Measurements from ENCODE around the gene OR52K1. TPM values are rescaled to one million over a fixed set of nuclear protein-coding genes. Genes with fewer than 3 reads are reported as not detected.
"Not testable (repeated sequence)": the region's sequence is repeated elsewhere in the genome, so short reads cannot be mapped to it uniquely, and the experiment has no call there.

Gene OR52K1
- total RNA-seq, 1 experiment from 2014 or later = not detected

DNA sequence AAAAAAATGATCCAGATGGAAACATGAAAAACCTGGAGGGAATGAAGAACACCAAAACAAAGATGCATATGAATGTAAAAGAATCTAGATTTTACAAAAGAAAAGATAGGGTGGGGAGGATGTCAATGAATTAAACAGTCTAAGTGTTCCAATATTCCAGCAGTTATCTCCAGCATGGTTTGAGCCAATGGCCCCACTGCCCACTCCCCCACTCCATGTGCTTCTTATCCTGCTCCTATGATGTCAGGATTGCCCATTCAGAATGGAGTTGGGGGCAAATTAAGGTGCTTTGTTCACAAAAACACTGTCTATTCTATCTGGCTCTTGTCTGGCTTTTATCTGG is 1.2 kb upstream of the OR52K1 start (continued):
- TF ChIP-seq, protein P1, sequence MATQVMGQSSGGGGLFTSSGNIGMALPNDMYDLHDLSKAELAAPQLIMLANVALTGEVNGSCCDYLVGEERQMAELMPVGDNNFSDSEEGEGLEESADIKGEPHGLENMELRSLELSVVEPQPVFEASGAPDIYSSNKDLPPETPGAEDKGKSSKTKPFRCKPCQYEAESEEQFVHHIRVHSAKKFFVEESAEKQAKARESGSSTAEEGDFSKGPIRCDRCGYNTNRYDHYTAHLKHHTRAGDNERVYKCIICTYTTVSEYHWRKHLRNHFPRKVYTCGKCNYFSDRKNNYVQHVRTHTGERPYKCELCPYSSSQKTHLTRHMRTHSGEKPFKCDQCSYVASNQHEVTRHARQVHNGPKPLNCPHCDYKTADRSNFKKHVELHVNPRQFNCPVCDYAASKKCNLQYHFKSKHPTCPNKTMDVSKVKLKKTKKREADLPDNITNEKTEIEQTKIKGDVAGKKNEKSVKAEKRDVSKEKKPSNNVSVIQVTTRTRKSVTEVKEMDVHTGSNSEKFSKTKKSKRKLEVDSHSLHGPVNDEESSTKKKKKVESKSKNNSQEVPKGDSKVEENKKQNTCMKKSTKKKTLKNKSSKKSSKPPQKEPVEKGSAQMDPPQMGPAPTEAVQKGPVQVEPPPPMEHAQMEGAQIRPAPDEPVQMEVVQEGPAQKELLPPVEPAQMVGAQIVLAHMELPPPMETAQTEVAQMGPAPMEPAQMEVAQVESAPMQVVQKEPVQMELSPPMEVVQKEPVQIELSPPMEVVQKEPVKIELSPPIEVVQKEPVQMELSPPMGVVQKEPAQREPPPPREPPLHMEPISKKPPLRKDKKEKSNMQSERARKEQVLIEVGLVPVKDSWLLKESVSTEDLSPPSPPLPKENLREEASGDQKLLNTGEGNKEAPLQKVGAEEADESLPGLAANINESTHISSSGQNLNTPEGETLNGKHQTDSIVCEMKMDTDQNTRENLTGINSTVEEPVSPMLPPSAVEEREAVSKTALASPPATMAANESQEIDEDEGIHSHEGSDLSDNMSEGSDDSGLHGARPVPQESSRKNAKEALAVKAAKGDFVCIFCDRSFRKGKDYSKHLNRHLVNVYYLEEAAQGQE (IDR thresholded peaks at IDR 0.05; ENCODE audit: low read depth) = no peak
- TF ChIP-seq, protein P2, sequence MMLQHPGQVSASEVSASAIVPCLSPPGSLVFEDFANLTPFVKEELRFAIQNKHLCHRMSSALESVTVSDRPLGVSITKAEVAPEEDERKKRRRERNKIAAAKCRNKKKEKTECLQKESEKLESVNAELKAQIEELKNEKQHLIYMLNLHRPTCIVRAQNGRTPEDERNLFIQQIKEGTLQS (IDR thresholded peaks at IDR 0.05) = no peak
- TF ChIP-seq CEBPB (IDR thresholded peaks at IDR 0.05; ENCODE audit: low read depth) (no peak), POLR2AphosphoS5 (IDR thresholded peaks at IDR 0.05; ENCODE audit: low read depth, low read length) (no peak)

DNA sequence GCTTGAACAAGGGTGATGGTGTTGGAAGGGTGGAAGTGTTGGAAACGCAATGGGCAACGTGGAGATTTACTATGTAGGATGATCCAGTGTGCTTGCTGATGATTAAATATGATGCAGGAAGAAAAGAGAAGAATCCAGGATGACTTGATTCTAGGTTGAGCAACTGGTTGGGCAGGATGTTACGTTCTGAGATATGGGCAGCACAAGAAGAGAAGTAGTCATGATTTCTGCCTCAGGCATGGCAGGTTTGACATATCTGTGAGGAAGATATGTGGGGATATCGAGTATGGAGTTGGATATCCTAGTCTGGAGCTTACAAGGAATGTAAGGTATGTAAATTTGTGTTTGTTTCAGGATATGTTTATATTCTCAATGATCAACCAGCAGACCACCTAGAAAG is 1.9 kb downstream of the OR52K1 start:
- Histone ChIP-seq H3K9ac (ENCODE audit: low read length) (no peak overlapping the region), H3K4me1 (ENCODE audit: control insufficient read depth in 1 of 2, insufficient read depth in 2 of 2, low read length in 2 of 2) (peaks cover 0 to 12% of the 10 kb centered on the region in 2 experiments; a peak in 2 of 4 replicates), H3K4me2 (ENCODE audit: low read length) (no peak overlapping the region), H3K4me3 (replicated peaks in 1 of 2; ENCODE audit: low read depth in 1 of 2, low read length in 2 of 2) (no peak overlapping the region), H4K20me1 (ENCODE audit: insufficient read depth) (no peaks in the 10 kb centered on the region), H3K27me3 (ENCODE audit: insufficient read depth, low read length) (peaks cover 22% of the 10 kb centered on the region; the same call in 1 of the 2 replicates), H3K9me3 (ENCODE audit: control insufficient read depth in 1 of 2, insufficient read depth in 1 of 2, low read depth in 1 of 2, low read length in 2 of 2) (no peaks in the 10 kb centered on the region), H3K9me2 (ENCODE audit: insufficient read depth) (no peaks in the 10 kb centered on the region), H2AFZ (ENCODE audit: low read depth, low read length, poor library complexity, severe bottlenecking) (no peak overlapping the region), H3K79me2 (ENCODE audit: insufficient read depth, low read length) (no peaks in the 10 kb centered on the region), H3K27ac (ENCODE audit: low read depth, low read length) (no peak overlapping the region), H3K36me3 (ENCODE audit: control insufficient read depth in 1 of 2, insufficient read depth in 2 of 2, low read length in 2 of 2) (no peaks in the 10 kb centered on the region)
- TF ChIP-seq EZH2 (IDR thresholded peaks at IDR 0.05) (no peak), ZFX (IDR thresholded peaks at IDR 0.05) (no peak), ELF1 (IDR thresholded peaks at IDR 0.05; ENCODE audit: borderline replicate concordance, low read depth) (no peak), EGR1 (IDR thresholded peaks at IDR 0.05; ENCODE audit: low read depth) (no peak)
- TF ChIP-seq, protein P3, sequence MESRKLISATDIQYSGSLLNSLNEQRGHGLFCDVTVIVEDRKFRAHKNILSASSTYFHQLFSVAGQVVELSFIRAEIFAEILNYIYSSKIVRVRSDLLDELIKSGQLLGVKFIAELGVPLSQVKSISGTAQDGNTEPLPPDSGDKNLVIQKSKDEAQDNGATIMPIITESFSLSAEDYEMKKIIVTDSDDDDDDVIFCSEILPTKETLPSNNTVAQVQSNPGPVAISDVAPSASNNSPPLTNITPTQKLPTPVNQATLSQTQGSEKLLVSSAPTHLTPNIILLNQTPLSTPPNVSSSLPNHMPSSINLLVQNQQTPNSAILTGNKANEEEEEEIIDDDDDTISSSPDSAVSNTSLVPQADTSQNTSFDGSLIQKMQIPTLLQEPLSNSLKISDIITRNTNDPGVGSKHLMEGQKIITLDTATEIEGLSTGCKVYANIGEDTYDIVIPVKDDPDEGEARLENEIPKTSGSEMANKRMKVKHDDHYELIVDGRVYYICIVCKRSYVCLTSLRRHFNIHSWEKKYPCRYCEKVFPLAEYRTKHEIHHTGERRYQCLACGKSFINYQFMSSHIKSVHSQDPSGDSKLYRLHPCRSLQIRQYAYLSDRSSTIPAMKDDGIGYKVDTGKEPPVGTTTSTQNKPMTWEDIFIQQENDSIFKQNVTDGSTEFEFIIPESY (IDR thresholded peaks at IDR 0.05; ENCODE audit: extremely low read depth, insufficient replicate concordance, low read length) = no peak
- TF ChIP-seq, protein P4, sequence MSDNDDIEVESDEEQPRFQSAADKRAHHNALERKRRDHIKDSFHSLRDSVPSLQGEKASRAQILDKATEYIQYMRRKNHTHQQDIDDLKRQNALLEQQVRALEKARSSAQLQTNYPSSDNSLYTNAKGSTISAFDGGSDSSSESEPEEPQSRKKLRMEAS (IDR thresholded peaks at IDR 0.05) = no peak
- TF ChIP-seq, protein P2 (IDR thresholded peaks at IDR 0.05) = no peak
- no TSS peak for BruUV-seq (replicated peaks)
- POLR2A ChIA-PET = no interaction called here
- CTCF ChIA-PET = no interaction called here
- ATAC-seq (no peak), DNase-seq (ENCODE audit: low read depth, low spot score) (no peak)
- intact Hi-C loops (cut with micrococcal nuclease) = no loop called here
- RAD21 ChIA-PET (ENCODE audit: low non-redundant PET in 1 of 2, low total read pairs in 2 of 2, uncharacterized antibody in 2 of 2, unreplicated experiment in 2 of 2) = no interaction called here

DNA sequence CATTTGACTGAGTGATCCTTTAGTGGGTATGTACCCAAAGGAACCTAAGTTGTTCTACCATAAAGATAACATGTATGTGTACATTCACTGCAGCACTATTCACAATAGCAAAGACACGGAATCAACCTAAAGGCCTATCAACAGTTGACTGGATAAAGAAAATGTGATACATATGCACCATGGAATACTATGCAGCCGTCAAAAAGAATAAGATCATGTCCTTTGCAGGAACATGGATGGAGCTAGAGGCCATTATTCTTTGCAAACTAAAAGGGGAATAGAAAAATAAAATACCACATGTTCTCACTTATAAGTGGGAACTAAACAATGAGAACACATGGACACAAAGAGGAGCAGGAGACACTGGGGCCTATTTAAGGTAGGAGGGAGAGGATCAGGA is 9.0 kb downstream of the OR52K1 start:
- H3K9me3 ChIP-seq (ENCODE audit: control insufficient read depth in 1 of 2, insufficient read depth in 1 of 2, low read depth in 1 of 2, low read length in 2 of 2); H3K36me3 ChIP-seq (ENCODE audit: control insufficient read depth in 1 of 2, insufficient read depth in 2 of 2, low read length in 2 of 2); ATAC-seq; H3K79me2 ChIP-seq (ENCODE audit: insufficient read depth, low read length); DNase-seq (ENCODE audit: low read depth, low spot score); intact Hi-C loops (cut with micrococcal nuclease); H3K9me2 ChIP-seq (ENCODE audit: insufficient read depth); H2AFZ ChIP-seq (ENCODE audit: low read depth, low read length, poor library complexity, severe bottlenecking); H3K4me2 ChIP-seq (ENCODE audit: low read length); H4K20me1 ChIP-seq (ENCODE audit: insufficient read depth); BruUV-seq (replicated peaks); H3K27ac ChIP-seq (ENCODE audit: low read depth, low read length); H3K4me3 ChIP-seq (replicated peaks in 1 of 2; ENCODE audit: low read depth in 1 of 2, low read length in 2 of 2); H3K4me1 ChIP-seq (ENCODE audit: control insufficient read depth in 1 of 2, insufficient read depth in 2 of 2, low read length in 2 of 2); RAD21 ChIA-PET (ENCODE audit: low non-redundant PET in 1 of 2, low total read pairs in 2 of 2, uncharacterized antibody in 2 of 2, unreplicated experiment in 2 of 2); POLR2A ChIA-PET; H3K9ac ChIP-seq (ENCODE audit: low read length): not testable (repeated sequence)
- CTCF ChIA-PET = interaction anchor here (5.6 kb wide), 1 partner anchor 304 kb away, joined by 62 read pairs; no protein-coding TSS in a partner anchor
- peaks cover 30% of the 10 kb centered on the region for H3K27me3 ChIP-seq (ENCODE audit: insufficient read depth, low read length)

All from HCT116 (cell line).